ENCODE results near the gene GSG1L. TPM values are rescaled to one million over a fixed set of nuclear protein-coding genes. Genes with fewer than 3 reads are reported as not detected.

The GSG1L gene
- total RNA-seq, 2 experiments from 2014 or later, result not detected

- ATAC-seq (ENCODE audit: low read depth) (no peak), DNase-seq (no peak)
- H3K27ac Mint-ChIP-seq, result no peak overlapping the region
- H3K27me3 Mint-ChIP-seq, result no peaks in the 10 kb centered on the region
- POLR2A ChIA-PET, result no interaction called here
- H3K4me1 Mint-ChIP-seq, result no peaks in the 10 kb centered on the region
- no peak overlapping the region for H3K4me3 Mint-ChIP-seq
- H3K36me3 Mint-ChIP-seq, result no peaks in the 10 kb centered on the region
- H3K9me3 Mint-ChIP-seq, result no peaks in the 10 kb centered on the region
Measured at GRCh38 chr16:27780468-27781194, 282.9 kb downstream of the GSG1L start.

GRCh38 chr16:27779641-27780164 is 283.8 kb downstream of the GSG1L start:
- no peak for ATAC-seq (ENCODE audit: low read depth)
- H3K36me3 Mint-ChIP-seq, result no peaks in the 10 kb centered on the region
- no peaks in the 10 kb centered on the region for H3K9me3 Mint-ChIP-seq
- no peak for DNase-seq
- no peaks in the 10 kb centered on the region for H3K4me1 Mint-ChIP-seq
- H3K27me3 Mint-ChIP-seq, result no peaks in the 10 kb centered on the region
- H3K4me3 Mint-ChIP-seq, result no peak overlapping the region
- no peak overlapping the region for H3K27ac Mint-ChIP-seq
- POLR2A ChIA-PET, result no interaction called here

DNA sequence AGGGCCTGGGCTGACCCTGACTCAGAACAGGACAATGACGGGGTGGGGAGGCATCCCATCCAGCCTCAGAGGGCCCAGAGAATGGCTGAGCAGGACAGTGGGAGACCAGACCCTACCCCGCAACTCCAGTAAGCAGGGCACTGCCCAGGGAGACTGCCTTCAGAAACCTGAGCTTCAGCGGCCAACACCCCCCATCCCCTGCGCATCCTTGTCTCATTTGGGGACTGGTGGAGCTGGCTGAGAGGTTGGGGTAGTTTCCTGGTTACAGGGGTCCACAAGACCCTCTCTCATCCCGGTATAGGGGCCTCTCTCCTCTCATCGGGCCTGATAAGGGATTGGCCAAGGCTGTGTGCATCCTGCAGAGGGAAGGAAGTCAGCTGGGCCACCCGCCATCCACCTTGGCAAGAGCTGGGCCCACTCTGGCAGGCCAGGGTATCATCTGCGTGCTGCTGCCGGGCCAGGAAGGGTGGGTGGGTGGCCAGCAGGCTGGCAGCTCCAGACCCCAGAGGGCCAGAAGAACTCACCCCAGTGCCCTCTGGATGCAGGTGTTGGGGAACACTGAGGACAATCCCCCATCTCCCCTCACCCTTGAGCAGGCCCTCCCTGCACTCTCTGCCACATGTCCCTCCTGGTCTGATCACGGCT is 284.5 kb downstream of the GSG1L start:
- ATAC-seq (ENCODE audit: low read depth), result no peak
- no peaks in the 10 kb centered on the region for H3K4me1 Mint-ChIP-seq
- no peaks in the 10 kb centered on the region for H3K27me3 Mint-ChIP-seq
- POLR2A ChIA-PET, result no interaction called here
- no peak for DNase-seq
- H3K9me3 Mint-ChIP-seq, result no peaks in the 10 kb centered on the region
- no peak overlapping the region for H3K4me3 Mint-ChIP-seq
- no peak overlapping the region for H3K27ac Mint-ChIP-seq
- no peaks in the 10 kb centered on the region for H3K36me3 Mint-ChIP-seq

GRCh38 chr16:27778171-27778925 is 285.2 kb downstream of the GSG1L start:
- POLR2A ChIA-PET, result no interaction called here
- no peaks in the 10 kb centered on the region for H3K4me1 Mint-ChIP-seq
- no peaks in the 10 kb centered on the region for H3K36me3 Mint-ChIP-seq
- no peaks in the 10 kb centered on the region for H3K27me3 Mint-ChIP-seq
- DNase-seq (no peak), ATAC-seq (ENCODE audit: low read depth) (no peak)
- no peak overlapping the region for H3K4me3 Mint-ChIP-seq
- no peaks in the 10 kb centered on the region for H3K9me3 Mint-ChIP-seq
- no peak overlapping the region for H3K27ac Mint-ChIP-seq

- DNase-seq (no peak), ATAC-seq (ENCODE audit: low read depth) (no peak)
- Mint-ChIP-seq H3K36me3 (peaks cover 2% of the 10 kb centered on the region), H3K4me1 (no peaks in the 10 kb centered on the region), H3K27ac (no peak overlapping the region), H3K9me3 (no peaks in the 10 kb centered on the region), H3K4me3 (no peak overlapping the region), H3K27me3 (no peaks in the 10 kb centered on the region)
- POLR2A ChIA-PET, result no interaction called here
Measured at GRCh38 chr16:27777527-27777926, 286.0 kb downstream of the GSG1L start.

- Mint-ChIP-seq H3K27ac (no peak overlapping the region), H3K4me1 (no peaks in the 10 kb centered on the region)
Measured at GRCh38 chr16:27776556-27777225, 286.8 kb downstream of the GSG1L start.

DNA sequence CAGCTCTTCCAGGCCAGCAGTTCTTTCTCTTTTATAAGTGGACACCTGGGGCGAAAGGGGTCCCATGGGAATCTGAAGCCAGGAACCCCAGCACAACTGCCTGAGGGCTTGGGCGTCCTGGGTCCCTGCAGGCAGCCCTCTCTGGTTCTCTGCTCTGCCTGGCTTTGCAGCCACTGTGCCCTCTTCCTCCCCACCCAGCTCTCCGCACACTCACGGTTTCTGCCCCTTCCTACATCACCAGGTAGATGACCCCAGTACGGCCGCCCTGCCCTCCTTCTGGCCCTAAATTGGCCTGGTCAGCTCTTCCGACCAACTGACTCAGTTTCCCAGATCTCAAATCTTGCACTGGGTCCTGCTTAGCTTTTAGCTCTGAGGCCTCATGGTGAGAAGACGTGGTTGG is 288.3 kb downstream of the GSG1L start:
- no peak for ATAC-seq (ENCODE audit: low read depth)
- no peak for DNase-seq
- Mint-ChIP-seq H3K4me1 (no peaks in the 10 kb centered on the region), H3K4me3 (no peak overlapping the region), H3K27me3 (no peaks in the 10 kb centered on the region), H3K9me3 (no peaks in the 10 kb centered on the region), H3K27ac (no peak overlapping the region), H3K36me3 (peaks cover 2% of the 10 kb centered on the region)
- POLR2A ChIA-PET, result no interaction called here

More at GRCh38 chr16:27776556-27777225, 286.8 kb downstream of the GSG1L start:
- no peak for ATAC-seq (ENCODE audit: low read depth)
- DNase-seq, result no peak
- H3K36me3 Mint-ChIP-seq, result peaks cover 2% of the 10 kb centered on the region
- H3K27me3 Mint-ChIP-seq, result no peaks in the 10 kb centered on the region
- no peaks in the 10 kb centered on the region for H3K9me3 Mint-ChIP-seq
- POLR2A ChIA-PET, result no interaction called here
- no peak overlapping the region for H3K4me3 Mint-ChIP-seq

DNA sequence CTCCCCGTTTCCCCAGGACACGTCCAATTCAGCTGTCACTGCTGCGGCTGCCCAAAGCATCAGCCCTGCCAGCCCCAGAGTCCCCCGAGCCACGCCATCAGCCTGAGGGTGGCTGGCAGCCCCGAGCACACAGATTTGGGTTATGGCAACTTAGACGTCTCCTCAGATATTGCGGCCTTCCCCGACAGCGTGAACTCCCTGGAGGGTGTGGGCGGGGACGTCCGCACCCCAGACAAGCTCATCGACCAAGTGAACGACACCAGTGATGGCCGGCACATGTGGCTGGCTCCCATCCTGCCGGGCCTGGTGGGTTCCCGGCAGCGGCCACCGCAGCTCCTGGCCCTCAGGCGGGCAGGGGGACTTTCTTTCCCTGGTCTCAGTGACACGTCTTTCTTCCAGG is 288.7 kb downstream of the GSG1L start:
- Mint-ChIP-seq H3K27ac (no peak overlapping the region), H3K27me3 (no peaks in the 10 kb centered on the region), H3K9me3 (no peaks in the 10 kb centered on the region), H3K4me3 (no peak overlapping the region), H3K4me1 (no peaks in the 10 kb centered on the region), H3K36me3 (peaks cover 2% of the 10 kb centered on the region)
- no peak for ATAC-seq (ENCODE audit: low read depth)
- DNase-seq, result no peak
- POLR2A ChIA-PET, result interaction anchor here (0.6 kb wide), 1 partner anchor 206 kb away, joined by 7 read pairs; no protein-coding TSS in a partner anchor

DNA sequence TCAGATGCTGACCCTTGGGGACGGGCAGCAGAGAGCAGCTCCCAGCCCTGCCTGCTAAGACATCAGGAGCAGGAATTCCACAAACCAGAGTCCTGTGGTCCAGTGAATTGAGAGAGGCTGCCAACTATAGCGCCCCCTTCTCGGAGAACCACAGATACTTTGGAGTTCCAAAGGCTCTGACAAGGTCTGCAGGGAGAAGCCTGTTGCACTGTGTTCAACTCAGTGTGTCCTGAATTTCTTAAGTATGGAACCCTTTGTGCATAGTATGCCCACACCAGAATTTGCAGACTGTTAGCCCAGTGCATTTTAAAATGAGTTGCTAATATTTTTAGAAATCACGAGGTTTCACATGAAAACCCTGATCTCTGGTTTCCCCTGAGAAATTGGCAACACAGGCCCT is 290.2 kb downstream of the GSG1L start:
- no peak overlapping the region for H3K27ac Mint-ChIP-seq
- no peak for ATAC-seq (ENCODE audit: low read depth)
- peaks cover 2% of the 10 kb centered on the region for H3K36me3 Mint-ChIP-seq
- no peak for DNase-seq
- H3K27me3 Mint-ChIP-seq, result no peaks in the 10 kb centered on the region
- no peaks in the 10 kb centered on the region for H3K9me3 Mint-ChIP-seq
- H3K4me3 Mint-ChIP-seq, result no peak overlapping the region
- H3K4me1 Mint-ChIP-seq, result no peaks in the 10 kb centered on the region
- POLR2A ChIA-PET, result no interaction called here

GRCh38 chr16:27772093-27772825 is 291.3 kb downstream of the GSG1L start:
- POLR2A ChIA-PET, result no interaction called here
- no peak for ATAC-seq (ENCODE audit: low read depth)
- DNase-seq, result no peak
- Mint-ChIP-seq H3K27me3 (no peaks in the 10 kb centered on the region), H3K4me3 (no peak overlapping the region), H3K9me3 (no peaks in the 10 kb centered on the region), H3K27ac (no peak overlapping the region), H3K4me1 (no peaks in the 10 kb centered on the region), H3K36me3 (peaks cover 2% of the 10 kb centered on the region)

- H3K27me3 Mint-ChIP-seq, result no peaks in the 10 kb centered on the region
- no peak for DNase-seq
- no peak overlapping the region for H3K27ac Mint-ChIP-seq
- POLR2A ChIA-PET, result no interaction called here
- no peak overlapping the region for H3K4me3 Mint-ChIP-seq
- peaks cover 2% of the 10 kb centered on the region for H3K36me3 Mint-ChIP-seq
- H3K4me1 Mint-ChIP-seq, result no peaks in the 10 kb centered on the region
- no peak for ATAC-seq (ENCODE audit: low read depth)
- no peaks in the 10 kb centered on the region for H3K9me3 Mint-ChIP-seq
Measured at GRCh38 chr16:27771201-27771910, 292.2 kb downstream of the GSG1L start.
